Measurements from ENCODE around the gene FCAR.
"Not testable (repeated sequence)": the region's sequence is repeated elsewhere in the genome, so short reads cannot be mapped to it uniquely, and the experiment has no call there.

FCAR gene

GRCh38 chr19:54873990-54874389 is at the start of gene FCAR:
FCAR (plus strand) TSS chr19:54874235; CDS start chr19:54874290, 55 bp downstream.
- no peak for DNase-seq

- not testable (repeated sequence) for DNase-seq
Measured at GRCh38 chr19:54824416-54824815, 49.6 kb upstream of the FCAR start.

GRCh38 chr19:54825326-54825725 is 48.7 kb upstream of the FCAR start:
- DNase-seq: not testable (repeated sequence)

GRCh38 chr19:54828064-54828463 is 46.0 kb upstream of the FCAR start:
- DNase-seq: not testable (repeated sequence)

- not testable (repeated sequence) for DNase-seq
Measured at GRCh38 chr19:54832496-54832895, 41.5 kb upstream of the FCAR start, which contains the start of gene KIR2DS4. KIR2DS4 (plus strand) TSS chr19:54832676.

GRCh38 chr19:54835126-54835525 is 38.9 kb upstream of the FCAR start:
- DNase-seq: not testable (repeated sequence)

- not testable (repeated sequence) for DNase-seq
Measured at GRCh38 chr19:54837522-54837921, 36.5 kb upstream of the FCAR start.

- not testable (repeated sequence) for DNase-seq
Measured at GRCh38 chr19:54843171-54843570, 30.9 kb upstream of the FCAR start.

DNA sequence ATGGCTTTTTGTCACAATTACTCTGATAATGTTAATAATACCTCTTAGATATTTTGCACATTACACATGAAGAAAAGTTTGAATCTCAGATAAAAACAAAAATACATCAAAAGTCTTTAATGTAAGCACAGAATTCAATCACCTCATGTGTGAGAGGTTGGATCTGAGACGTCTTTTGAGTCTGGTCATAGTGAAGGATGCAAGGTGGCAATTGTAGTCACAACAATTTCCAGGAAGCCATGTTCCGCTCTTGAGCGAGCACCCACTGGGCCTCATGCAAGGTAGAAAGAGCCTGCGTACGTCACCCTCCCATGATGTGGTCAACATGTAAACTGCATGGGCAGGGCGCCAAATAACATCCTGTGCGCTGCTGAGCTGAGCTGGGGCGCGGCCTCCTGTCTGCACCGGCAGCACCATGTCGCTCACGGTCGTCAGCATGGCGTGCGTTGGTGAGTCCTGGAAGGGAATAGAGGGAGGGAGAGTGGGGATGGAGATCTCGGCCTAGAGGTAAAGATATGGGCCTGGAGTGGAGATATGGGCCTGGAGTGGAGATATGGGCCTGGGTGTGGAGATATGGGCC is 23.9 kb upstream of the FCAR start, which contains the start of gene KIR3DL2:
TSS of gene KIR3DL2 (plus strand) at position 383 of the 580 bp plus-strand sequence. CDS start at position 416, 33 bp downstream.
- not testable (repeated sequence) for DNase-seq

DNA sequence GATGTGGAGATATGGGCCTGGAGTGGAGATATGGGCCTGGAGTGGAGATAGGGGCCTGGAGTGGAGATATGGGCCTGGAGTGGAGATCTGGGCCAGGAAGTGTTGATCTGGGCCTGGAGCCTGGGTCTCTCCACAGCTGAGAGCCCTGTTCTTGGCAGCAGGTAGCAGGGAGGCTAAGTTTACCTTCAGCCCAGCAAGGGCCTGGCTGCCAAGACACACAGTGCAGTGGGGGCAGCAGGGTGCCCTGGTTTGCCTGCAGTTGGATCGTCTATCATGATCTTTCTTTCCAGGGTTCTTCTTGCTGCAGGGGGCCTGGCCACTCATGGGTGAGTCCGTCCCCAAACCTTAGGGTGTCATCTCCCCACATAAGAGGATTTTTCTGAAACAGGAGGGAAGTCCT is 23.1 kb upstream of the FCAR start:
- DNase-seq: no peak

DNA sequence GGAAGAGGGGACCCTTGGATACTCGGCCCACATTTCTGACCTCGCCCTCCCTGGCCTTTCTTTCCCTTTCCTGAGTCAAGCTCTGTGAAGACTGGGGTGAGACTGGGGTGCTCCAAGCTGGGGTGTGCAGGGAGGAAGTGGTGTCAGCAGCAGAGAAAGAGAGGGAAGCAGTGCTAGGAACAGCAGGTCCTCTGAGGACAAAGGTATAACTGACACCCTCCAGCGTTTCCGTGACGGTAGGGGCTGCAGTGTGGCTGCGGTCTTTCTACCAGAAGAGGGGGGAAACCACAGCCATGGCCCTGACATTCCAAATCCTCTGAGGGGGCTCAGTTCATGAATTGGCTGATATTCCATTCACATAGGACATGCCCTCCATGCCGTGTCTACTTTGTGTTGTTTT is 22.7 kb upstream of the FCAR start:
- no peak for DNase-seq

GRCh38 chr19:54855241-54855640 is 18.8 kb upstream of the FCAR start:
- DNase-seq: not testable (repeated sequence)

- DNase-seq: not testable (repeated sequence)
Measured at GRCh38 chr19:54858476-54858875, 15.6 kb upstream of the FCAR start.

DNA sequence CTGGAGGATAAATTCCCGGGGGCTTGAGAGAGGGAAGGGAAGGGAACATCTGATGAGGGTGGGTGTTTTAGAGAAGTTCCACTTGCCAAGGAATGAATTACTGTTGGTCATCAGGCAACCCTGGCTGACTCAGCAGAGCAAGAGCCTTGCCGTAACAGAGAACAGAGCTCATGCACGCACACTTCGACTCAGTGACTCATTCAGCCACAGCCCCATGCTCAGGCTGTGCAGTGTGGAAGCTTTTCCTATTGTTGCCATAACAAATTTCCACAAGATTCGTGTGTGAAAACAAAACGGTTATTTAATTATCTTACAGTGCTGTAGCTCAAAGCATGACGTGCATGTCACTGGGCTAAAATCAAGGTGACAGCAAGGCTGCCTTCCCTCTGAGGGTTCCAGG is 14.6 kb upstream of the FCAR start:
- not testable (repeated sequence) for DNase-seq

GRCh38 chr19:54863459-54863858 is 10.6 kb upstream of the FCAR start:
- not testable (repeated sequence) for DNase-seq

DNA sequence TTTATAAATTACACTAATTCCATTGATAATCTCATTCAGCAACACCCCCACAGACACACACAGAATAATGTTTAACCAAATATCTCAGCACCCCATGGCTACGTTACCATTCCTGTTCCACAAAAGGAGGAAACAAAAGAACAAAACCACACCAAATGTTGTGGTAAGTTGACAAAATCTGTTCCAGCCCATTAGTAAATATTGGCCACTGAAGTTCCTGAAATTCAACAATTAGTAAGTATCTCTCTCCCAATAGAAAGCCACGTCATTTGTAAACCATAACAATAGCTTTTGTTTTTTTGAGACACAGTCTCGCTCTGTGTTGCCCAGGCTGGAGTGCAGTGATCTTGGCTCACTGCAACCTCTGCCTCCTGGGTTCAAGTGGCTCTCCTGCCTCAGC is 2.3 kb upstream of the FCAR start:
- no peak for DNase-seq

DNA sequence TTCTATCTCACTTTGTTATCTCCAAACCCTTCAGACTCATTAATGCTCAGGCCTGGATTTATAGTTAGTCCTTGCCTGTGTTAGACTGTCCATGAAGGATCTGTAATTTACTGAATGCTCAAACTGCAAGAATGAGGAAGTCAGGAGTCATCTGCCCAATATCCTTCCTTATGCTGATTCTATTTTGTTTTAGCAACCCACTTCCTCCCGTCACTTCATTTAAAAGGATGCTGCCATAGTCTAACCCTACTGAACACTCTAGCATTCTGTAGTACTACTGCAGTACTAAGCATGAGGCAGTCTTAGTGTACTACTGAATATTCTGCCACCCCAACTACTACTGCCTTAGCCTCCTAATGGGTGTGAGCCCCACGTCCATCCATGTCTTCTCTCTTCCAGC is 1.5 kb downstream of the FCAR start:
- DNase-seq: peak; percentile 38

DNA sequence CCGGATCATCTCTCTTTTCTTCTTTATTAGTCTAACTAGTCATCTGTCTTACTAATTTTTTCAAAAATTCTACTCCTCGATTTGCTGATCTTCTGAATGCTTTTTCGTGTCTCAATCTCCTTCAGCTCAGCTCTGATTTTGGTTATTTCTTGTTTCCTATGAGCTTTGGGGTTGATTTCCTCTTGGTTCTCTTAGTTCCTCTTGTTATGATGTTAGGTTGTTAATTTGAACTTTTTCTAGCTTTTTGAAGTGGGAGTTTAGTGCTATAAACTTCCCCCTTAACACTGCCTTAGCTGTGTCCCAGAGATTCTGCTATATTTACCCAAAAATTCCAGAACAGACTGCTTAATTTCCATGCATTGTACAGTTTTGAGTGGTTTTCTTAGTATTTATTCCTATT is 3.4 kb downstream of the FCAR start:
- no peak for DNase-seq

- DNase-seq: no peak
Measured at GRCh38 chr19:54881884-54882283, 7.8 kb downstream of the FCAR start.

- DNase-seq: no peak
Measured at GRCh38 chr19:54882758-54883157, 8.7 kb downstream of the FCAR start.

DNA sequence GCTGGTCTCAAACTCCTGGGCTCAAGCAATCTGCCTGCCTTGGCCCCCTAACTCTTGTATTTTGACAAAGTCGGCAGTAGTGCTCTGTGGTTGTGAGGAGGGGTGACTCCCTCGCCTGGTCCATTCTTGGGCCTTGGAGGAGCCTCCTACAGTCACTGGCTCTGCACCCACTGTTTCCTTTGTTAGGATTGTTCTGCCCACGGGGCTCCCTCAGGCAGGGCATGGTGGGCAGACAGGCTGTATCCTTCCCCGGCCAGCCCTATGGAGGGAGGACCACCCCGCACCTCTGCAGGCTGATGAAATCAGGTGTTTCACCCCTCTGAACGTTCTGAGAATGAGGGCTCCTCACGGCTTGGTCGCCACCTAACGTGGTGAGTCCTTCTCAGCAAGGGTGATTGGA is 9.2 kb downstream of the FCAR start:
- DNase-seq: no peak

DNA sequence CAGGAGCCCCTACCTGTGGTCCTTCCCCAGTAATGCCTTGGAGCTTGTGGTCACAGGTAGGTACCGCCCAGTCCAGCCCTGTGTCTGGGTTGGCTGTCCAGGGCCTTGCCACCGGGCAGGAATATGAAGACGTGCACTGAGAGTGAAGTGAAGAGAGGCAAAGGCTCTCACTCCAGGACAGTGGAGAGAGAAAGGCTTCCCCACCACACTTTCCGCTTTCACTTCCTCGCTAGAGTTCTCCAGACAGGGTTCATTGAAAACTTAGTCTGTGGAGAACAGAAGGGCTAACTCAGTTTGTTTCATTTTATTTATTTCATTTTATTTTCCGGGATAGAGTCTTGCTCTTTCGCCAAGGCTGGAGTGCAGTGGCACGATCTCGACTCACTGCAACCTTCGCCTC is 14.2 kb downstream of the FCAR start:
- DNase-seq: no peak

GRCh38 chr19:54889566-54889965 is 15.5 kb downstream of the FCAR start:
- DNase-seq: no peak

GRCh38 chr19:54893406-54893805 is 19.4 kb downstream of the FCAR start:
- DNase-seq: no peak

DNA sequence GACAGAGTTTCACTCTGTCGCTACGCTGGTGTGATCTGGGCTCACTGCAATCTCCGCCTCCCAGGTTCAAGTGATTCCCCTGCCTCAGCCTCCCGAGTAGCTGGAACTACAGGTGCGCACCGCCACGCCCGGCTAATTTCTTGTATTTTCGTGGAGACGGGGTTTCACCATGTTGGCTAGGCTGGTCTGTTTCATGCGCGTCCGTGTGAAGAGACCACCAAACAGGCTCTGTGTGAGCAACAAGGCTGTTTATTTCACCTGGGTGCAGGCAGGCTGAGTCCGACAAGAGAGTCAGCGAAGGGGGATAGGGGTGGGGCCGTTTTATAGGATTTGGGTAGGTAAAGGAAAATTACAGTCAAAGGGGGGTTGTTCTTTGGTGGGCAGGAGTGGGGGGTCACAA is 20.1 kb downstream of the FCAR start:
- DNase-seq: not testable (repeated sequence)

Data from KG1 (cell line).